Lung (tissue), 12 donors: Measurements from ENCODE around the gene STEAP1B. TPM values are rescaled to one million over a fixed set of nuclear protein-coding genes. Genes with fewer than 3 reads are reported as not detected.
"Not testable (repeated sequence)": the region's sequence is repeated elsewhere in the genome, so short reads cannot be mapped to it uniquely, and the experiment has no call there.

Source experiments
- ATAC-seq: fragments of 200-7000 bp; cut with Tn5 transposase; one replicate; pipeline ENCODE4 v1.9.1; 2020; ENCODE audit warnings: moderate number of reproducible peaks; ENCODE audit not compliant: insufficient read depth, low FRiP score
- DNase-seq, 3 donors: peaks; one replicate each; pipeline ENCODE4 v3.0.0-alpha.2; 2013 to 2017
- H3K27ac ChIP-seq, 2 donors: one replicate each; pipeline ENCODE4 v1.5.1; 2013; ENCODE audit warnings: mild to moderate bottlenecking in 2 of 2, moderate library complexity in 2 of 2, control low read depth in 1 of 2, inconsistent platforms in 1 of 2, low read depth in 1 of 2, low read length in 1 of 2
- H3K27me3 ChIP-seq, 3 donors: one replicate each; pipeline ENCODE4 v1.5.1; 2013; ENCODE audit warnings: low read length in 2 of 3; ENCODE audit not compliant: control insufficient read depth in 3 of 3, insufficient read depth in 3 of 3
- H3K36me3 ChIP-seq, 4 donors: one replicate each; pipeline ENCODE4 v1.5.1; 2013; ENCODE audit warnings: low read length in 4 of 4, mild to moderate bottlenecking in 1 of 4, moderate library complexity in 1 of 4; ENCODE audit not compliant: control insufficient read depth in 4 of 4, insufficient read depth in 4 of 4
- H3K4me1 ChIP-seq, 5 donors: one replicate each; pipeline ENCODE4 v1.5.1; 2013; ENCODE audit warnings: low read length in 5 of 5, mild to moderate bottlenecking in 2 of 5, moderate library complexity in 1 of 5; ENCODE audit not compliant: control insufficient read depth in 5 of 5, insufficient read depth in 5 of 5
- H3K4me3 ChIP-seq: one replicate; pipeline ENCODE4 v1.5.1; 2013; ENCODE audit warnings: mild to moderate bottlenecking, control low read depth, moderate library complexity
- H3K9ac ChIP-seq, 2 donors: one replicate each; pipeline ENCODE4 v1.5.1; 2013; ENCODE audit warnings: low read length in 2 of 2, control low read depth in 1 of 2; ENCODE audit not compliant: insufficient read depth in 1 of 2
- H3K9me3 ChIP-seq, 4 donors: one replicate each; pipeline ENCODE4 v1.5.1; 2013; ENCODE audit warnings: low read length in 3 of 4, mild to moderate bottlenecking in 1 of 4, moderate library complexity in 1 of 4; ENCODE audit not compliant: control insufficient read depth in 4 of 4, insufficient read depth in 3 of 4
- WGBS, 2 donors: extraction: QIAGEN DNeasy Blood & Tissue Kit; methylation state at CpG; one replicate each; pipeline ENCODE4 v1.1.7; 2013; 5-methylcytosine and 5-hydroxymethylcytosine counted together
- polyA plus RNA-seq, 2 donors: library from polyadenylated mRNA; stranded (reverse); fragments of 200-250 nt; gene quantifications; one replicate each; pipeline ENCODE4 v1.2.1, GENCODE V29; 2013
- total RNA-seq, 2 donors: library from RNA; depleted of rRNA in 1 of 2; stranded (reverse); fragments of >200 nt in 1 of 2; gene quantifications; one replicate each; pipeline ENCODE4 v1.2.1, GENCODE V29; 2014 to 2021
- TF ChIP-seq, protein P1 (sequence below): IDR thresholded peaks from 2 replicates; pipeline ENCODE4 v1.5.1; 2012; ENCODE audit warnings: mild to moderate bottlenecking; ENCODE audit errors: control extremely low read depth, extremely low read depth
- donor health status: control.
- donor health status: control.
- donor health status: Bipolar disorder and iron deficiency.
- donor health status: healthy.
- donor health status: DM: yes; HTN: yes; CAD: no.

The STEAP1B gene
- total and polyA plus RNA-seq, 4 donors, result 0.16 to 1.5 (median 0.96) TPM

- peak; percentile 74 for ATAC-seq
- 53 to 64% methylated on average over 8 of the region's 8 CpGs for WGBS, 2 donors
These were observed 57.7 kb downstream of the STEAP1B start for GRCh38 chr7:22442187-22442881.

GRCh38 chr7:22441157-22441556 lies 58.8 kb downstream of the STEAP1B start:
- TF ChIP-seq, protein P1, sequence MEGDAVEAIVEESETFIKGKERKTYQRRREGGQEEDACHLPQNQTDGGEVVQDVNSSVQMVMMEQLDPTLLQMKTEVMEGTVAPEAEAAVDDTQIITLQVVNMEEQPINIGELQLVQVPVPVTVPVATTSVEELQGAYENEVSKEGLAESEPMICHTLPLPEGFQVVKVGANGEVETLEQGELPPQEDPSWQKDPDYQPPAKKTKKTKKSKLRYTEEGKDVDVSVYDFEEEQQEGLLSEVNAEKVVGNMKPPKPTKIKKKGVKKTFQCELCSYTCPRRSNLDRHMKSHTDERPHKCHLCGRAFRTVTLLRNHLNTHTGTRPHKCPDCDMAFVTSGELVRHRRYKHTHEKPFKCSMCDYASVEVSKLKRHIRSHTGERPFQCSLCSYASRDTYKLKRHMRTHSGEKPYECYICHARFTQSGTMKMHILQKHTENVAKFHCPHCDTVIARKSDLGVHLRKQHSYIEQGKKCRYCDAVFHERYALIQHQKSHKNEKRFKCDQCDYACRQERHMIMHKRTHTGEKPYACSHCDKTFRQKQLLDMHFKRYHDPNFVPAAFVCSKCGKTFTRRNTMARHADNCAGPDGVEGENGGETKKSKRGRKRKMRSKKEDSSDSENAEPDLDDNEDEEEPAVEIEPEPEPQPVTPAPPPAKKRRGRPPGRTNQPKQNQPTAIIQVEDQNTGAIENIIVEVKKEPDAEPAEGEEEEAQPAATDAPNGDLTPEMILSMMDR, result no peak
- H3K27me3 ChIP-seq, result no peaks in the 10 kb centered on the region
- H3K9ac ChIP-seq, result no peak overlapping the region
- no peak for ATAC-seq
- H3K4me3 ChIP-seq, result no peak overlapping the region
- no peaks in the 10 kb centered on the region for H3K36me3 ChIP-seq
- 92% methylated on average over 3 of the region's 3 CpGs for WGBS, 2 donors
- H3K9me3 ChIP-seq, result no peaks in the 10 kb centered on the region
- DNase-seq, result no peak
- H3K4me1 ChIP-seq, result peaks cover under 1 to 19% (median 10%) of the 10 kb centered on the region in 5 donors
- no peak overlapping the region for H3K27ac ChIP-seq

More at GRCh38 chr7:22442187-22442881, 57.7 kb downstream of the STEAP1B start:
- peak; percentile 15 to 23 (median 22) for DNase-seq
- Histone ChIP-seq H3K27me3 (no peaks in the 10 kb centered on the region), H3K4me1 (peaks cover 3 to 21% (median 10%) of the 10 kb centered on the region in 5 donors), H3K27ac (peak overlapping the region in 1 of 2 donors; percentile 63), H3K9ac (no peak overlapping the region), H3K9me3 (no peaks in the 10 kb centered on the region), H3K4me3 (no peak overlapping the region), H3K36me3 (no peaks in the 10 kb centered on the region)
- TF ChIP-seq, protein P1, result no peak

GRCh38 chr7:22438994-22439393 lies 61.0 kb downstream of the STEAP1B start:
- H3K9ac ChIP-seq, result no peak overlapping the region
- ATAC-seq, result no peak
- H3K36me3 ChIP-seq, result no peaks in the 10 kb centered on the region
- H3K4me3 ChIP-seq, result no peak overlapping the region
- TF ChIP-seq, protein P1, result no peak
- 81 to 86% methylated on average over 3 of the region's 3 CpGs for WGBS, 2 donors
- H3K4me1 ChIP-seq, result peaks cover 0 to 18% (median 0%) of the 10 kb centered on the region in 5 donors
- H3K27me3 ChIP-seq, result no peaks in the 10 kb centered on the region
- peaks cover 0 to 3% (median 0%) of the 10 kb centered on the region in 4 donors for H3K9me3 ChIP-seq
- DNase-seq, result no peak
- H3K27ac ChIP-seq, result no peak overlapping the region

GRCh38 chr7:22436552-22436951 lies 63.4 kb downstream of the STEAP1B start:
- ATAC-seq, H3K9me3 ChIP-seq, H3K27me3 ChIP-seq, DNase-seq, H3K36me3 ChIP-seq, H3K27ac ChIP-seq, H3K4me3 ChIP-seq, H3K4me1 ChIP-seq, H3K9ac ChIP-seq: not testable (repeated sequence)
- WGBS, 2 donors, result 92 to 94% methylated on average over 4 of the region's 4 CpGs
